ENCODE results near the gene SP140.

The SP140 gene

GRCh38 chr2:230225486-230225885 lies at the start of gene SP140:
TSS of gene SP140 (plus strand) at chr2:230225736. CDS start at chr2:230225845, 109 bp downstream.
- no peak for DNase-seq
- Histone ChIP-seq H3K36me3 (replicated peaks) (no peaks in the 10 kb centered on the region), H3K4me3 (ENCODE audit: low read depth, low read length) (no peak within 1 kb of the TSS), H3K27me3 (replicated peaks) (no peaks in the 10 kb centered on the region), H3K27ac (no peak within 1 kb of the TSS)
- in situ Hi-C loops (cut with HindIII; ENCODE audit: low pct_ligation_motif_present, low sequenced_read_pairs), result no loop called here
- TF ChIP-seq CTCF (IDR thresholded peaks at IDR 0.05; ENCODE audit: low read depth, low read length, missing control alignments), result no peak

GRCh38 chr2:230176996-230177395 lies 48.5 kb upstream of the SP140 start:
- H3K27me3 ChIP-seq (replicated peaks), result no peaks in the 10 kb centered on the region
- H3K4me3 ChIP-seq (ENCODE audit: low read depth, low read length), result no peak overlapping the region
- DNase-seq, result no peak
- in situ Hi-C loops (cut with HindIII; ENCODE audit: low pct_ligation_motif_present, low sequenced_read_pairs), result no loop called here
- TF ChIP-seq CTCF (IDR thresholded peaks at IDR 0.05; ENCODE audit: low read depth, low read length, missing control alignments), result no peak
- no peak overlapping the region for H3K27ac ChIP-seq
- H3K36me3 ChIP-seq (replicated peaks), result peaks cover 17% of the 10 kb centered on the region

- Histone ChIP-seq H3K4me3 (ENCODE audit: low read depth, low read length) (no peak overlapping the region), H3K36me3 (replicated peaks) (peaks cover 19% of the 10 kb centered on the region), H3K27ac (no peak overlapping the region), H3K27me3 (replicated peaks) (no peaks in the 10 kb centered on the region)
- no peak for TF ChIP-seq CTCF (IDR thresholded peaks at IDR 0.05; ENCODE audit: low read depth, low read length, missing control alignments)
- DNase-seq, result no peak
- in situ Hi-C loops (cut with HindIII; ENCODE audit: low pct_ligation_motif_present, low sequenced_read_pairs), result no loop called here
Observed at GRCh38 chr2:230178546-230179485, 46.7 kb upstream of the SP140 start.

GRCh38 chr2:230179907-230180306 lies 45.6 kb upstream of the SP140 start:
- in situ Hi-C loops (cut with HindIII; ENCODE audit: low pct_ligation_motif_present, low sequenced_read_pairs), result no loop called here
- no peak for DNase-seq
- H3K4me3 ChIP-seq (ENCODE audit: low read depth, low read length), result no peak overlapping the region
- TF ChIP-seq CTCF (IDR thresholded peaks at IDR 0.05; ENCODE audit: low read depth, low read length, missing control alignments), result no peak
- H3K27ac ChIP-seq, result no peak overlapping the region
- H3K27me3 ChIP-seq (replicated peaks), result no peaks in the 10 kb centered on the region
- peaks cover 19% of the 10 kb centered on the region for H3K36me3 ChIP-seq (replicated peaks)

GRCh38 chr2:230181195-230181594 lies 44.3 kb upstream of the SP140 start:
- no peak for TF ChIP-seq CTCF (IDR thresholded peaks at IDR 0.05; ENCODE audit: low read depth, low read length, missing control alignments)
- peaks cover 19% of the 10 kb centered on the region for H3K36me3 ChIP-seq (replicated peaks)

More at GRCh38 chr2:230181195-230181594, 44.3 kb upstream of the SP140 start:
- no peak overlapping the region for H3K27ac ChIP-seq
- H3K27me3 ChIP-seq (replicated peaks), result no peaks in the 10 kb centered on the region
- in situ Hi-C loops (cut with HindIII; ENCODE audit: low pct_ligation_motif_present, low sequenced_read_pairs), result no loop called here
- DNase-seq, result no peak
- no peak overlapping the region for H3K4me3 ChIP-seq (ENCODE audit: low read depth, low read length)

Measured in brain microvascular endothelial cell (primary cell).